B cell (primary cell): Measurements from ENCODE around the gene KCNS1.

Experiments used
- EZH2 ChIP-seq: IDR thresholded peaks from 2 replicates; pipeline ENCODE4 v1.6.1; 2012; ENCODE audit warnings: borderline replicate concordance, low read depth, mild to moderate bottlenecking, moderate library complexity, low read length; ENCODE audit not compliant: insufficient read depth, poor library complexity, severe bottlenecking
- TF ChIP-seq, protein P1 (sequence below): fragments of 200-600 bp; IDR thresholded peaks from one replicate; pipeline ENCODE4 v1.8.0; 2022; ENCODE audit warnings: antibody characterized with exemption, mild to moderate bottlenecking

DNA sequence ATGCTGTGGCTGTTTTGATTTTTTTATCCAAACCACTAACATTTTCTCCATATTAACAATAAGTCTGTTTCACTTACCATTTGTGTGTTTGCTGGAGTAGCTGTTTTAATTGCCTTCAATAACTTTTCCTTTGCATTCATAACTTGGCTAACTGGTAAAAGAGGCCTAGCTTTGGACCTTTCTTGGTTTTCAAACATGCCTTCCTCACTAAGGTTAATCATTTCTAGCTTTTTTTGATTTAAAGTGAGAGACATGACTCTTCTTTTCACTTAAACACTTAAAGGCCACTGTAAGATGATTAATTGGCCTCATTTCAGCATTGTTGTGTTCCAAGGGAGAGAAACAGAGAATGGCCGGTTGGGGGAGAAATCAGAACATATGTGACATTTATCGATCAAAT, 20.5 kb upstream of the KCNS1 start:
- TF ChIP-seq, protein P1, sequence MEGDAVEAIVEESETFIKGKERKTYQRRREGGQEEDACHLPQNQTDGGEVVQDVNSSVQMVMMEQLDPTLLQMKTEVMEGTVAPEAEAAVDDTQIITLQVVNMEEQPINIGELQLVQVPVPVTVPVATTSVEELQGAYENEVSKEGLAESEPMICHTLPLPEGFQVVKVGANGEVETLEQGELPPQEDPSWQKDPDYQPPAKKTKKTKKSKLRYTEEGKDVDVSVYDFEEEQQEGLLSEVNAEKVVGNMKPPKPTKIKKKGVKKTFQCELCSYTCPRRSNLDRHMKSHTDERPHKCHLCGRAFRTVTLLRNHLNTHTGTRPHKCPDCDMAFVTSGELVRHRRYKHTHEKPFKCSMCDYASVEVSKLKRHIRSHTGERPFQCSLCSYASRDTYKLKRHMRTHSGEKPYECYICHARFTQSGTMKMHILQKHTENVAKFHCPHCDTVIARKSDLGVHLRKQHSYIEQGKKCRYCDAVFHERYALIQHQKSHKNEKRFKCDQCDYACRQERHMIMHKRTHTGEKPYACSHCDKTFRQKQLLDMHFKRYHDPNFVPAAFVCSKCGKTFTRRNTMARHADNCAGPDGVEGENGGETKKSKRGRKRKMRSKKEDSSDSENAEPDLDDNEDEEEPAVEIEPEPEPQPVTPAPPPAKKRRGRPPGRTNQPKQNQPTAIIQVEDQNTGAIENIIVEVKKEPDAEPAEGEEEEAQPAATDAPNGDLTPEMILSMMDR: no peak
- no peak for TF ChIP-seq EZH2
